Right ventricle myocardium superior (tissue), 1 donor: ENCODE data around the gene RNF213. TPM values are rescaled to one million over a fixed set of nuclear protein-coding genes. Genes with fewer than 3 reads are reported as not detected.

Experiments used
- ATAC-seq: fragments of 200-7000 bp; cut with Tn5 transposase; one replicate; pipeline ENCODE4 v1.9.1; 2020; ENCODE audit warnings: mild to moderate bottlenecking; ENCODE audit not compliant: poor library complexity
- DNase-seq: peaks from one replicate; pipeline ENCODE4 v3.0.0-alpha.2; 2020
- intact Hi-C: fragments of 100-400 bp; cut with DNase I; formaldehyde crosslinking; loops from one replicate; pipeline ENCODE4 v1.11.2; 2022
- total RNA-seq: library from RNA; stranded (reverse); fragmentation: NEBNext Ultra II Directional; extraction: Animal tissue kit (Norgen Biotek cat#: 25700); gene quantifications from one replicate; pipeline ENCODE4 v1.2.1, GENCODE V29; 2021
- donor health status: DM: no; HTN: yes; CAD: no; lungs with severe emphysema.

RNF213 gene
- total RNA-seq, 1 donor from 2014 or later: 29.9 TPM

- ATAC-seq (no peak), DNase-seq (no peak)
- intact Hi-C loops: no loop called here
Observed at GRCh38 chr17:80352991-80353665, 92.5 kb downstream of the RNF213 start.

DNA sequence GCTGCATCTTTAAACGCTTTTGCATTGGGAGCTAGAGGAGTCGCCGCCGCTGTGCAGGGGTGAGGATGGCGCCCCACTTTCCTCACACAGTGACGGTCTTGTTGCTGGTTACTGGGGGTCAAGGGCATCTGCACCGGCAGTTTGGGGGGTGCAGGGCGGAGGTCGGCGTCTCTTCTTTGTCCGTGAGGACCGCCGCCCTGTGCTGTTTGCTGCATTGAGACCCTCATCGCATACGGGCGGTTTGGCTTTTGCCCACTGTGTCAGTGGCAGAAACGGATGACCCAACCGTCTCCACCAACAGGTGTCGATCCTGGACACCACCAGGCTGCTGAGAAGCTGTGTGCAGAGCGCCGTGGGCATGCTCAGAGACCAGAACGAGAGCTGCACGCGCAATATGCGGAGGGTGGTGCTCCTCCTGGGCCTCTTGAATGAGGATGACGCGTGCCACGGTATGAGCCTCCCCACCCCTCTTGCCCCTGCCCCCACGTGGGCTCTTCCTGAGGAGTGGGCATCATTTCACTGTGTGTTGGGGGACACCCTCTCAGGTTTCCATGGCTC is 93.1 kb downstream of the RNF213 start:
- intact Hi-C loops: no loop called here
- no peak for ATAC-seq
- DNase-seq: no peak

DNA sequence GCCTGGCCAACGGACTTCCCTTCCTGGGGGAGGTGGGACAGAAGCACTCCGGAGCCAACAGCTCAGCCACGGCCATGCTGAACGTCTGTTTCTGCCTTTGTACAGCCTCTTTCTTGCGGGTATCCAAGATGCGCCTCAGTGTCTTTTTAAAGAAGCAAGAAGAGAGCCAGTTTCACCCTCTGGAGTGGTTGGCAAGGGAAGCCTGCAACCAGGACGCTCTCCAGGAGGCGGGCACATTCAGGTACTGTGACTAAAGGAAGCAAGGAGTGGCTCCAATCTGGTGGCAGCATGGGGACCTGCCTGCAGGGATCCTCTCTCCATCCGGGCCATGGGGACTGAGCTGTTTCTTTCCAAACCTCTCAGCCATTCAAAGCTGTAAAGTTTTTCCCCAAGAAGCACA is 93.7 kb downstream of the RNF213 start:
- no peak for ATAC-seq
- DNase-seq: no peak
- intact Hi-C loops: no loop called here

DNA sequence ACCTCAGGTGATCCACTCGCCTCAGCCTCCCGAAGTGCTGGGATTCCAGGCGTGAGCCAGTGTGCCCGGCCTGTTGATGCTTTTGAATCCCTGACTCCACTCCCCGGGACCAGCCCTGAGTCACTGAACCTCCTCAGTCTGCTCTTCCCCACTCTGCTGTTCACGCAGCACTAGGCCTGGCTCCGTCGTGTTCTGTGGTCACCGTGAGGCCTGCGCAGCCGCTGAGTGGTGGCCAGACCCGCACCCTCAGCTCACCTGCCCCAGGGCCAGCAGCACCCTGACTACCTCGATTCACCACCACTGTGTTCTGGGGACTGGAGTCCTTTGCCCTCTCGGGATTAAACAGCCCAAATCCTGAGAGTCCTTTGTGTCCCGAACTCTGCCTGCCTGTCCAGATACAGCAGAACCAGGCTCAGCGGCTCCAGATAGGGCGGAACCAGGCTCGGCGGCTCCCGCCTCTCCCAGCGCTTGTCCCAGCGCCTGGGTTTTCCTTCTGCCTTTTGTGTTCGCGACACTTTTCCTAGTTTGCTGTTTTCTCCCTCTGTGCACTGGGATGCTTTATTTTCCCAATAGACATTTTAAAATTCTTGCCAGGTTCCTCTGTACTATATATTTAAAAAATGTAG is 95.7 kb downstream of the RNF213 start:
- ATAC-seq (no peak), DNase-seq (no peak)
- intact Hi-C loops: no loop called here

- intact Hi-C loops: no loop called here
Observed at GRCh38 chr17:80358131-80358530, 97.5 kb downstream of the RNF213 start.

GRCh38 chr17:80358861-80359260 is 98.2 kb downstream of the RNF213 start:
- ATAC-seq: no peak
- no peak for DNase-seq
- intact Hi-C loops: no loop called here

More at GRCh38 chr17:80358131-80358530, 97.5 kb downstream of the RNF213 start:
- DNase-seq (no peak), ATAC-seq (no peak)

DNA sequence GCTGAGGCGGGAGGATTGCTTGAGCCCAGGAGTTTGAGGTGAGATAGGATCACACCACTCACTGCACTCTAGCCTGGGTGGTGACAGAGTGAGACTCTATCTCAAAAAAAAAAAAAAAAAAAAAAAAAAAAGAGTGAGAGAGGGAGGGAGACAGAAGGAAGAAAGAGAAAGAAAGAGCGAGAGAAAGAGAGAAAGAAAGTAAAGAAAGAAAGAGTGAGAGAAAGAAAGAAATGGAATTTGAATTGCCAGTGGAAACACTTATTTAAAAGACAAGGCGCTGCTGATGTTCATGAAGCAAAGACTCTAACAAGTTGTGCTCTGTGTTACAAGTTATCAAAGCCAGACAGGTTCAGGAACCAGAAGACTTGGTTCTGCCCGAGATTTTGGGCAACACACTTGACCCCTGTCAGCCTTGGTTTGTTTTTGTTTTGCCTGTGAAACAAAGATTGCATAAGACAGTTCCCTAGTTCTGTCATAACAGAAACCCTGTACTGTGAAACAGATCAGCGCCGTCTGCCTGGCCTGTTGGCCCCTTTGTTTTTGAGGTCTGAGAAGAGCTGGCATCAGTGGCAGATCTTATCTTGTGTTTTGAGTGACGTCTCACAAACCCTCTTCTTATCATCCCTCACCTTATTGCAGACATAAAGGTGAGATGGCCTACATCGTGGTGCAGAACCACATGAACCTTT is 98.9 kb downstream of the RNF213 start:
- intact Hi-C loops: no loop called here
- no peak for DNase-seq
- ATAC-seq: no peak

- ATAC-seq (no peak), DNase-seq (no peak)
- intact Hi-C loops: no loop called here
Observed at GRCh38 chr17:80360396-80360795, 99.7 kb downstream of the RNF213 start.

DNA sequence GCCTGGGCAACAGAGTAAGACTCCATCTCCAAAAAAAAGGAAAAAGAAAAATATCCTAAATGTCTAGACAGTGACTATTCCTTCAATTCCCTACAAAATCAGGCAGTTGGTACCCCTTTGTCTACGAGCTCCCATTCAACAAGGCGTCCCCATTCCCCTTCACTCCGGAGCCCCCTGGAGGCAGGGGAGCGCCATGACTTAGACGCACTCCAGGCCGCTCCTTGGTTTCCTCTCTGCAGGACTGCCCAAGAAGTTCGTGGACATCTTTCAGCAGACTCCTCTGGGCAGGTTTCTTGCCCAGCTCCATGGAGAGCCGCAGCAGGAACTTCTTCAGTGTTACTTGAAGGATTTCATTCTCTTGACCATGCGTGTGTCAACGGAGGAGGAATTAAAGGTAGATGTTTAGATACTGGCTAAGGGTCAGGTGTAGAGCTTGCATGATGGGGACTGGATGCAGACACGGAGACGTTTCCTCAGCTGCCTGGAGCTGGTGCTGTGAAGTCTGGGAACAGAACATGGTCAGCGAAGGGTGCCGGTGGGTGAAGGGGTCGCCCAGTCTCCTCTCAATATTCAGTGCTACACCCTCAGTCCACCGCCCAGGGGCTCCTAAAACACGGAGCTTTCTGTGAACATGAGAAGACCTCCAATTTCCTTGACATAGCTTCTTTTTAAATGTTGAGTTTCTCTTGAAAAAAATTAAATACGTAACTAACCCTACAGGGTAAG is 101.0 kb downstream of the RNF213 start:
- no peak for DNase-seq
- ATAC-seq: no peak
- intact Hi-C loops: no loop called here

GRCh38 chr17:80362428-80363119 is 101.9 kb downstream of the RNF213 start:
- intact Hi-C loops: no loop called here
- DNase-seq (no peak), ATAC-seq (peak; percentile 69)

DNA sequence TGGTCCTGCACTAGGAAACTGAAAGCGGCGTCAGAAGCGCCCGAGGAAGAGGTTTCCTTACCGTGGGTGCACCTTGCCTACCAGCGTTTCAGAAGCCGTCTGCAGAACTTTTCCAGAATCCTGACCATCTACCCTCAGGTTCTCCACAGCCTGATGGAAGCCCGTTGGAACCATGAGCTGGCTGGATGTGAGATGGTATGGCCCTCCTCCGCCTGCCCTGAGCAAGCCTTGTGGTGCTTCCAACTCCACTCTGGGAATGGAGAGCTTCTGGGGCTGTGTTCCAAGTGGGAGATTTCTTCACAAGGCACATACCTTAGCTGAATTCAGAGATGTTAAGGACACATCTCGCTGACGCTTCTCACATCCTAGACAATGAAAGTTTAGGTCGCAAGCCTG is 102.5 kb downstream of the RNF213 start:
- intact Hi-C loops: no loop called here
- no peak for DNase-seq
- ATAC-seq: peak; percentile 33

GRCh38 chr17:80363518-80364090 is 103.0 kb downstream of the RNF213 start:
- peak; percentile 9 for ATAC-seq
- intact Hi-C loops: no loop called here
- DNase-seq: no peak

GRCh38 chr17:80364091-80364691 is 103.5 kb downstream of the RNF213 start:
- ATAC-seq (peak; percentile 33), DNase-seq (no peak)
- intact Hi-C loops: no loop called here

- intact Hi-C loops: no loop called here
- DNase-seq (no peak), ATAC-seq (no peak)
Observed at GRCh38 chr17:80365001-80365965, 104.6 kb downstream of the RNF213 start.

DNA sequence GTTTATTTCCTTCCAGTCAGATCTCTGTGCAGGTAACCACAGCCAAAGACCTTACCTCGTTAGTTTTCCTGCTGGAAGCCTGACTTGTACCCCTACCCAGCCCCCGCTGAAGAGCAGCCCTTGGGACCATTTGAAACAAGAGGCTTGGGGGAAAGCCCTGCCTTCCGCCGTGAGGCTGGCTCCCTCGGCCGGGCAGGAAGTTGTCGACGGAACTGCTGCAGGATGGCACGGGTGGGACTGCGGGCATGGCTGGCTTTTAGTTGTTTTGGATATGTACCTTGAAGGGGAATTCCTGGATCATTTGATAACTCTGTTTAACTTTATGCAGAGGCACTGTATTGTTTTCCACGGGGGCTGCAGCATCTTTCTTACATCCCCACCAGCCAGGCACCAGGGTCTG is 105.3 kb downstream of the RNF213 start:
- intact Hi-C loops: no loop called here
- ATAC-seq: no peak
- no peak for DNase-seq

GRCh38 chr17:80367503-80367902 is 106.9 kb downstream of the RNF213 start:
- intact Hi-C loops: no loop called here
- ATAC-seq (no peak), DNase-seq (no peak)

DNA sequence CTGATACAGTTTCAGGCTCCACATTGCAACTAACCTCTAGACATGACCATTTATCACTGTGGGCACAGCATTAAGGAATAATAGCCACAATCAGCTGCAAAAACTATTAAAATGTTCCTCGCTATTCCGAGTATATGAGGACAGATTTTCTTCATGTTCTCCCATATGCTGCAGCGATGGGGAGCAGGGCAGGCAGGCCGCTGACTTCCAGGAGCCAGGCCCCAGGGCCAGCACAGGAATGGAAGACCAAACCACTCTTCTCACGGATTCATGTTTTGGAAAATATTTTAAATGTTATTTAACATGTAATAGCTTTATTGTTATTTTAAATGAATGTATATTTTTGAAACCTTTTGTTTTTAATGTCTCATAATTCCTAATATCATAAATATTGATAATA is 110.5 kb downstream of the RNF213 start:
- DNase-seq: no peak
- intact Hi-C loops: no loop called here
- no peak for ATAC-seq
